ENCODE results near the gene CLMN.

- TF ChIP-seq EZH2phosphoT487 (IDR thresholded peaks at IDR 0.05; ENCODE audit: insufficient read depth, low read depth) (no peak), EZH2 (IDR thresholded peaks at IDR 0.05; ENCODE audit: insufficient read depth, poor library complexity, severe bottlenecking) (no peak)
These were observed 29.5 kb upstream of the CLMN start for GRCh38 chr14:95349241-95349640.

All from GM23248 (cell line).